Fibroblast of upper back skin (primary cell): ENCODE results near the gene OR2T11.
"Not testable (repeated sequence)": the region's sequence is repeated elsewhere in the genome, so short reads cannot be mapped to it uniquely, and the experiment has no call there.

Source experiments
- DNase-seq: peaks from one replicate; pipeline ENCODE4 v3.0.0-alpha.2; 2013

The OR2T11 gene

GRCh38 chr1:248618119-248618518 is 16.8 kb downstream of the OR2T11 start:
- DNase-seq = no peak

- DNase-seq = no peak
Observed at GRCh38 chr1:248613742-248614141, 21.1 kb downstream of the OR2T11 start.

GRCh38 chr1:248611883-248612414 is 22.9 kb downstream of the OR2T11 start:
- no peak for DNase-seq

GRCh38 chr1:248610301-248610700 is 24.6 kb downstream of the OR2T11 start:
- no peak for DNase-seq

- DNase-seq = no peak
Observed at GRCh38 chr1:248599396-248599795, 35.5 kb downstream of the OR2T11 start.

GRCh38 chr1:248597589-248597988 is 37.3 kb downstream of the OR2T11 start, which contains the start of gene OR2T10:
Gene OR2T10 (minus strand): TSS chr1:248597700. CDS start chr1:248593768, 3,932 bp downstream.
- no peak for DNase-seq

- no peak for DNase-seq
Observed at GRCh38 chr1:248596615-248597014, 38.3 kb downstream of the OR2T11 start.

- DNase-seq = no peak
Observed at GRCh38 chr1:248593226-248593625, 41.7 kb downstream of the OR2T11 start.

- no peak for DNase-seq
Observed at GRCh38 chr1:248592655-248593054, 42.2 kb downstream of the OR2T11 start.

GRCh38 chr1:248590055-248590454 is 44.8 kb downstream of the OR2T11 start:
- no peak for DNase-seq

GRCh38 chr1:248589334-248589733 is 45.6 kb downstream of the OR2T11 start:
- no peak for DNase-seq

GRCh38 chr1:248585266-248585665 is 49.6 kb downstream of the OR2T11 start:
- DNase-seq = no peak

- no peak for DNase-seq
Observed at GRCh38 chr1:248576260-248576980, 58.5 kb downstream of the OR2T11 start.

- DNase-seq = not testable (repeated sequence)
Observed at GRCh38 chr1:248574657-248575056, 60.2 kb downstream of the OR2T11 start, which contains the start of gene OR2T34. Gene OR2T34 (minus strand): TSS chr1:248574757. CDS start chr1:248574757, 0 bp downstream.

- not testable (repeated sequence) for DNase-seq
Observed at GRCh38 chr1:248573856-248574255, 61.0 kb downstream of the OR2T11 start.
